Measurements from ENCODE around the gene FOSB.

The FOSB gene

GRCh38 chr19:45442778-45443461 lies 24.9 kb upstream of the FOSB start:
- DNase-seq (ENCODE audit: low read depth, low spot score): no peak

GRCh38 chr19:45443462-45444317 lies 24.1 kb upstream of the FOSB start:
- no peak for DNase-seq (ENCODE audit: low read depth, low spot score)

- DNase-seq (ENCODE audit: low read depth, low spot score): no peak
Measured at GRCh38 chr19:45444318-45445041, 23.3 kb upstream of the FOSB start.

GRCh38 chr19:45445139-45445538 lies 22.7 kb upstream of the FOSB start:
- no peak for DNase-seq (ENCODE audit: low read depth, low spot score)

GRCh38 chr19:45446295-45446694 lies 21.5 kb upstream of the FOSB start:
- DNase-seq (ENCODE audit: low read depth, low spot score): no peak

GRCh38 chr19:45446944-45447343 lies 20.9 kb upstream of the FOSB start:
- DNase-seq (ENCODE audit: low read depth, low spot score): no peak

GRCh38 chr19:45448425-45448756 lies 19.4 kb upstream of the FOSB start:
- DNase-seq (ENCODE audit: low read depth, low spot score): no peak

GRCh38 chr19:45448887-45449299 lies 18.9 kb upstream of the FOSB start:
- DNase-seq (ENCODE audit: low read depth, low spot score): no peak

- no peak for DNase-seq (ENCODE audit: low read depth, low spot score)
Measured at GRCh38 chr19:45450012-45450333, 17.8 kb upstream of the FOSB start.

GRCh38 chr19:45451131-45451849 lies 16.5 kb upstream of the FOSB start:
- no peak for DNase-seq (ENCODE audit: low read depth, low spot score)

- DNase-seq (ENCODE audit: low read depth, low spot score): no peak
Measured at GRCh38 chr19:45451850-45452387, 15.9 kb upstream of the FOSB start.

- no peak for DNase-seq (ENCODE audit: low read depth, low spot score)
Measured at GRCh38 chr19:45455707-45456499, 11.9 kb upstream of the FOSB start.

GRCh38 chr19:45456500-45456815 lies 11.3 kb upstream of the FOSB start:
- DNase-seq (ENCODE audit: low read depth, low spot score): no peak

- DNase-seq (ENCODE audit: low read depth, low spot score): no peak
Measured at GRCh38 chr19:45457776-45458175, 10.0 kb upstream of the FOSB start.

- DNase-seq (ENCODE audit: low read depth, low spot score): no peak
Measured at GRCh38 chr19:45460807-45461347, 6.9 kb upstream of the FOSB start.

- no peak for DNase-seq (ENCODE audit: low read depth, low spot score)
Measured at GRCh38 chr19:45462174-45462573, 5.6 kb upstream of the FOSB start.

- DNase-seq (ENCODE audit: low read depth, low spot score): no peak
Measured at GRCh38 chr19:45463241-45463640, 4.6 kb upstream of the FOSB start.

- no peak for DNase-seq (ENCODE audit: low read depth, low spot score)
Measured at GRCh38 chr19:45464274-45464673, 3.5 kb upstream of the FOSB start.

- DNase-seq (ENCODE audit: low read depth, low spot score): no peak
Measured at GRCh38 chr19:45464852-45465441, 2.8 kb upstream of the FOSB start.

- DNase-seq (ENCODE audit: low read depth, low spot score): no peak
Measured at GRCh38 chr19:45467115-45467455, 711 bp upstream of the FOSB start.
